Kasumi-1 (cell line): ENCODE data around the gene ERICH6B.
"Not testable (repeated sequence)": the region's sequence is repeated elsewhere in the genome, so short reads cannot be mapped to it uniquely, and the experiment has no call there.

Experiments
- DNase-seq, 2 experiments: peaks; one replicate each; lab custom pipeline; 2025; lab: John Stamatoyannopoulos, UW

Gene ERICH6B

DNA sequence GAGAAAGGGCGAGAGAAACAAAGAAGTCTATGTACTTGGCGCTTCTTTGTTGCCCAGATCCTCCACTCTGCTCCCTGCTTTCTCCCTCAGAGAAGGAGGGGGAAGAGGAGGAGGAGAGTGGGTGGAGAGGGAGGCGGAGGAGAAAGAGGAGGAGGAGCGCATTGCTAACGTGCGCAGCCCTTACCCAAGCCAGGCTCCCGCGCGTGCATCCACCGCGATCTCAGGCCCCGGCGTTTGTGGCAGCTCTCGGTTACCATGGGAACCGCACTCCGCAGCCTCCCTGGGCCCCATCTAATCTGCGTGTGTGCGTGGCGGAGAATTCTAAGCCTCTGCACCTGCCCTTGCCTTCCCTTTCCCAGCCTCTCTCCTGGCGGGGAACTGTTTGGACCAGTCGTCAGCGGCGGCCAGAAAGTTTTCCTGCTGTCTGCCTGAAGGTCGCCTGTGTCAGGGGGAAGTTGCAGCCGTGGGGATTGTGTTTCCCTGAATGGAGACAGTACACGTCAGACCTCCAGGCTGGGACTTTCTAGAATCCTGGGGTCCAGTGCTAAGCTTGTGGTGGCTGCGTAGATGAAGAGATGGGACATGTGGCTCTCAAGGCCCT lies at the start of gene ERICH6B:
TSS of gene ERICH6B (minus strand) at position 239 of the 601 bp plus-strand sequence. CDS start 18,734 bp downstream, outside the sequence.
- DNase-seq: no peak

DNA sequence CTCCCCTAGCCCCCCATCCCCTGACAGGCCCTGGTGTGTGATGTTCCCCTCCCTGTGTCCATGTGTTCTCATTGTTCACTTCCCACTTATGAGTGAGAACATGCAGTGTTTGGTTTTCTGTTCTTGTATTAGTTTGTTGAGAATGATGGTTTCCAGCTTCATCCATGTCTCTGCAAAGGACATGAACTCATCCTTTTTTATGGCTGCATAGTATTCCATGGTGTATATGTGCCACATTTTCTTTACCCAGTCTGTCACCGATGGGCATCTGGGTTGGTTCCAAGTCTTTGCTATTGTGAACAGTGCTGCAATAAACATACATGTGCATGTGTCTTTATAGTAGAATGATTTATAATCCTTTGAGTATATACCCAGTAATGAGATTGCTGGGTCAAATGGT lies 47.4 kb upstream of the ERICH6B start:
- DNase-seq: not testable (repeated sequence)

DNA sequence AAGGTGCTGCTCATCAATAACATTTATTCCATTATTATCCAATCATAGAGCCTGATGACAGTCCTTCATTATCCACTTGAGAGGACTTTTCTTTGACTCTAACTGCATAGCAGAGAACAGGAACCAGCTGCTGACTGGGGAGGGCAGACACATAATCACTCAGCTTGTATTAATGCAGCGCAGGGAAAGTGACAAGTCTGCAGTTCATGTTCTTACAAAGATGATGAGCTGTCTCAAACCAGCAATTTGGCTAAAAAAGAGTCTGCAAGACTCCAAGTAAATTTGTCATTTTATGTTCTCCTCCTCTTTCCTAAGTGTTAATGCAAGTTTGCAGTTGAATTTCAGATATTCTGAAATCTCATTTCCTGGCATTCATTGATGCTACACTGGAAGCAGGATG lies 46.6 kb upstream of the ERICH6B start:
- no peak for DNase-seq

DNA sequence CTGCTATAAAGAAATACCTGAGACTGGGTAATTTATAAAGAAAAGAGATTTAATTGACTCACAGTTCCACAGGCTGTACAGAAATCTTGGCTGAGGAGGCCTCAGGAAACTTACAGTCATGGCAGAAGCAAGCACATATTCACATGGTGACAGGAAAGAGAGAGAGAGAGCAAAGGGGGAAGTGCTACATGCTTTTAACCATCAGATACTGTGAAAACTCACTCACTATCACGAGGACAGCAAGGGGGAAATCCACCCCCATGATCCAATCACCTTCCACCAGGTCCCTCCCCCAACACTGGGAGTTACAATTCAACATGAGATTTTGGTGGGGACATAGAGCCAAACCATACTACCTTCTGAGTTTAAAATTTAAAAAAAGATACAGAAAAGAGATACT lies 44.9 kb upstream of the ERICH6B start:
- DNase-seq: peak; percentile 7 to 20

DNA sequence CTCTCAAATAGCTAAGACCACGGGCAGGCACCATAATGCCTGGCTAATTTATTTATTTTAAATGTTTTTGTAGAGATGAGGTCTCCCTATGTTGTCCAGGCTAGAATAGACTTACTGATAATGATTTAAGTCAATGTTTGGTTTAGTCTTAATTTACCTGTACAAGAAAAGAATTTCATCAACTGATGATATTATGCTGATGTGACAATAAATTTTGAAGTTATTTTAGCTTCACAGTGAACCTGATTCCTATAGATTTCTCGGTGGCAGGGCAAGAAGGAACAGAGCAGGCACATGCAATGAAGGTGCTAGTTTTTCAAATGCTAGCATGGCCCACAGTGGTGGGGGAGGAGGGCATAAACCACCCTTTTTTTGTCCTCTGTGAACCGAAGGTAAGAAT lies 44.0 kb upstream of the ERICH6B start:
- DNase-seq: no peak

DNA sequence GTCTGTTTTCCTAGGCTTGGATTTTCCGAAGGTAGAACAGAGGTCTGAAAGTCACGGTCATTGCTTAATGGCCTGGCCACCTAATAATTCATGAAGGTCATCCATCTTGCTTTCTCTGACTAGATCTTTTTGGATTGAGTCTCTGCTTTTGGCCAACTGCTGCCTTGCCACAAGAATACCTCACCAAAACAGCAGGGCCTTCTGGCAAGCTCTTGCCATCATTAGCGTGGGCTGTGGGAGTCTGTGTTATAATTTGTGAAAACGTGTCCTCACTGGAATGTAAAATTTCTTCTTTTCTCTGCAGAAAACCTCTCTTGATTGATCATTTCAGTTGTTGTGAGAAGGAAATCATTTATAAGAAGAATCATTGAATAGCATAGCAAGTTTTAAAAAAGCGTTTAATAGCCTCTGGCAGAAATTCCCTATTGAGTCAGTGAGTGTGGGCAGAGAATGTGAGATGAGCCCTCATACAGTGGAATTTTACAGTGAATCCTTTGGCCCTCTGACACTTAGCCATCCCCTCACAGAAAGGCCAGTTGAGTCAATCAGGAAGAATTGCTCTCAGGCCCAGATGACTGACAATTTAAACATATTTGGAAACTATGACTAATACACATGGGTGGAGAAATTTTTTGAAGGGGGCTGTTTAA lies 43.2 kb upstream of the ERICH6B start:
- no peak for DNase-seq

DNA sequence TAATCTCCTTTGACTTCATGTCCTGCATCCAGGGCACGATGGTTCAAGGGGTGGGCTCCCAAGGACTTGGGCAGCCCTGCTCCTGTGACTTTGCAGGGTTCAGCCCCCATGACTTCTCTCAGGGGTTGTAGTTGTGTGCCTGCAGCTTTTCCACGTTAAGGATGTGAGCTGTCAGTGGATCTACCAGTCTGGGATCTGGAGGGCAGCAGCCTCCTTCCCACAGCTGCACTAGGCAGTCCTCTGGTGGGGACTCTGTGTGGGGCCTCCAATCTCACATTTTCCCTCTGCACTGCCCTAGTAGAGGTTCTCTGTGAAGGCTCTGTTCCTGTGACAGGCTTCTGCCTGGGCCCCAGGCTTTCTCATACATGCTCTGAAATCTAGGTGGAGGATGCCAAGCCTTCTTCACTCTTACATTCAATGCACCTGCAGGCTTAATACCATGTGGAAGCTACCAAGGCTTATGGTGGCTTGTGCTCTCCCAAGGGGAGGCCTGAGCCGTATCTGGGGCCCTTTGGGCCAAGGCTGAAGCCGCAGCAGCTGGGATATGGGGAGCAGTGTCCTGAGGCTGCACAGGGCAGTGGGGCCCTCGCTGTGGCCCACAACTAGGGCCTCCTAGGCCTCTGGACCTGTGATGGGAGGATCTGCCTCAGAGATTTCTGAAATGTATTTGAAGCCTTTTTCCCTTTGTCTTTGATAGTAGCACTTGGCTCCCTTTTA lies 39.3 kb upstream of the ERICH6B start:
- no peak for DNase-seq

DNA sequence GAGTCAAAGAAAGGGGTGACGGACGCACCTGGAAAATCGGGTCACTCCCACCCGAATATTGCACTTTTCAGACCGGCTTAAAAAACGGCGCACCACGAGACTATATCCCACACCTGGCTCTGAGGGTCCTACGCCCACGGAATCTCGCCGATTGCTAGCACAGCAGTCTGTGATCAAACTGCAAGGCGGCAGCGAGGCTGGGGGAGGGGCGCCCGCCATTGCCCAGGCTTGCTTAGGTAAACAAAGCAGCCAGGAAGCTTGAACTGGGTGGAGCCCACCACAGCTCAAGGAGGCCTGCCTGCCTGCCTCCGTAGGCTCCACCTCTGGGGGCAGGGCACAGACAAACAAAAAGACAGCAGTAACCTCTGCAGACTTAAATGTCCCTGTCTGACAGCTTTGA lies 29.7 kb upstream of the ERICH6B start:
- DNase-seq: not testable (repeated sequence)

DNA sequence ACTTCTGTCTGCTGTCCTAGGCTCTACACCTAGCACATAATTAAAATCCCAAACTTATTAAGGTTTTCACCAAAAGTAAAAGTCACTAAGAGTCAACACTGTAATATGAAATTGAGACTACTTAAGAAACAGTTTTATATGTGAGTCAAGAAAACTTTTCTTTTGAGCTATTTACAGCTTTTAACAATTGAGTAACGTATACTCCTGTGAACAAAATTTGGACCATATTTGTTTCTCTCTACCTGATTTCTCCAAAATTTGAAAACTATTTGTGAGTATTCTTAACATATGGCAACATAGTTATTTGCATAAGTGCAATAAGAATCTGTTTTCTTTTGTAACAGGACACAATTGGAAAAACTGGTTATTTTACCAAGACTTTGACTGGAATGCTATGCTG lies 26.6 kb upstream of the ERICH6B start:
- DNase-seq: not testable (repeated sequence)

DNA sequence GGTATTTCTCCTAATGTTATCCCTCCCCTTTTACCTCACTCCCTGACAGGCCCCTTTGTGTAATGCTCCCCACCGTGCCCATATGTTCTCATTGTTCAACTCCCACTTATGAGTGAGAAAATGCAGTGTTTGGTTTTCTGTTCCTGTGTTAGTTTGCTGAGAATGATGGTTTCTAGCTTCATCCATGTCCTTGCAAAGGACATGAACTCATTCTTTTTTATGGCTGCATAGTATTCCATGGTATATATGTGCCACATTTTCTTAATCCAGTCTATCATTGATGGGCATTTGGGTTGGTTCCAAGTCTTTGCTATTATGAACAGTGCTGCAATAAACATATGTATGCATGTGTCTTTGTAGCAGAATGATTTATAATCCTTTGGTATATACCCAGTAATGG lies 19.8 kb upstream of the ERICH6B start:
- DNase-seq: not testable (repeated sequence)

DNA sequence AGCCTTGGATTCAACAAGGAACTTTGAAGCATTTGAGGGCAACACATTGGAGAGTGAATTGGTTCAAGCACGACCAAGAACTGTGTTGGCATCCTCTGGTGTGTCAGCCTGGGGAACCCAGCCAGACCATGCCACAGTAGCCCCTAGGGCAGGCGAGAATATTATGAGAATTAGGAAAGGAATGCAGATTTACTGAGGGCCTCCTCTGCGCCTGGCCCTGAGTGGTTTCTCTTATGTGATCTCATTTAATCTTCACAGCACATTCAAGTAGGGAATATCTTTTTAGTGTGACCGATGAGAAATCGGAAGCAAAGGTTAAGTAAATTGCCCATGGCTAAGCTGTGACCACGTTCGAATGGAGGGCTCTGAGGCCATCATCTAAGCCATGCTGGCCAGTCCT lies 15.3 kb upstream of the ERICH6B start:
- DNase-seq: no peak

DNA sequence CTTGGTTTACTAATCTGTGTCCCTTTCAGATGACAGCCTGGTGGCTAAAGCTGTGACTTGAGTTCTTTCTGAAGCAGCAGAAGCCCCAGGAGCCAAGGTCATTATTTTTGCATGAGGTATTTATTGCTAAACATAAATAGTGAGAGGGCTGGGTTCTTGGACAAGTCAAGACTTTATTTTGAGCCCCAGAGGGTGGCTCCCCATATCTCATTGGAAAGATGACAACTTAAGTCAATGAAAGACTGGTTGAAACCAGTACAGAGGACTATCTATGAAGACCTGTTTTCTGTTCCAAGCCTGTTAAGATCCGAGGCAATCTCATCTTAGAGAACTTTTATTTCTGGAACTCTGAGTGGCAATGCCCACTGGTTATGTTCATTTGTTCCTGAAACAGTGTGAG lies 14.4 kb upstream of the ERICH6B start:
- DNase-seq: no peak

DNA sequence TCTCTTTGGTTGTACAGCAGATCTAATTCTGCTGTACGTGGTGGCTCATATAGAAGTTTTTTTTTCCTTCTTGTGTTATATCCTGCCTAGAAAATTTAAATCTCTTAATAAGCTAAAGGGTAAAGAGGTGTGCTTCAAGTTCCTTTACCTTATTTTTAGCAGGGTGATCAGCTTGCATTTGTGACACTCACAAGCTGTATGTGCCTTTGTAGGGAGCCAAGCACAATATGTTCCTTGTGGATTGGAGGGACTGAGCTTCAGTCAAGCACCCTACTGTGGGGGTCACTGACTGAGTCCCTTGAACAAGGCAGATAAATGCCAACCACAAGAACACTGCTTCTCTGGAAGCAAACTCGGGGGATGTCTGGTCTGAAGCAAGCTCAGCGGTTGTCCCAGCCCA lies 12.6 kb upstream of the ERICH6B start:
- no peak for DNase-seq

DNA sequence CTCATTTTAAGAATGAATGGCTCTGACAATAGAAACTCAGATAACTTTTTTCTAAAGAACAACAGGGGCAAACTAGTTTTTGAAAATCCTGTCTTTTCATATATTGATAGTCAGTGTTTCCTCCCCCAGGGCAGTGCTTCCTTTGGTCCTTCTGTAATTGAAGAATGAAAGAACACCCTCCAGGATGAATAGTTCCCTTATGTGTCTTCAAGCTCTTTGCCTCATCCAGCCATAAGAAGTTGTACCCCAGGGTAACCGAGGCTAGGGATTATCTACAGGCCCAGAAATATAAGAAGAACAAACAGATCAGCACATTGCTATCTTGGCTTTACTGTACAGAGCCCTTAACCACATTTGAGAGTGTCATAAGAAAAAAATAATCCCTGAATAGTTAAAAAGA lies 12.1 kb upstream of the ERICH6B start:
- DNase-seq: no peak

DNA sequence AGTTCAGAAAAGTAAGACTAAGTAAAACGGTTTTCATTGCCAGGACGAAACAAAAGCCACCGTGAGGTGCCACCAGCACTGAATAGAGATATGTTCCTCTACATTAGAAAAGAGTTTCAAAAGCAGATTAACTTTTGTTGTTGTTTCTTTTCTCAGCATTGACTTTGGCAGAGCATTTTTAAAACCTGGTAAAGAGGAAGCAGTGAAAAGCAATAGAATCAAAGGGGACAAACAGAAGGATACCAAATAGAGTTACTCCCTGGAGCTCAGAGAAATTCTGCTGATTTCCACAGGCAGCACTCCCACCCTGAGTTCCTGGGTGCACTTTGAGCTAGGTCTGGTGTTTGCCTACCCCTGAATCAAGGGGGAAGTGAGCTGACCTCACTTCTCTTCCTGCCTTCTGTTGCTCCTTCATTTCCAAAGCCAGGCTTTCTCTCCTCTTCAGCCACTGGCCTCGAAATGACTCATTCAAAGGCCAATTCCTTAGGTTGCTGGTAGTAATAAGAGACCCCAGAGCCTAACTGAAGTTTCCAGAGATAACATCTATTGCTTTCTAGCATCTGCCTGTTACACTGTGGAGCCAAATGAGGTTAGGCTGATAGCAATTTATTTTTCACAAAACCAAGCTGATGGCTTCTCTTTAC lies 11.3 kb upstream of the ERICH6B start:
- peak; percentile 55 to 68 for DNase-seq

DNA sequence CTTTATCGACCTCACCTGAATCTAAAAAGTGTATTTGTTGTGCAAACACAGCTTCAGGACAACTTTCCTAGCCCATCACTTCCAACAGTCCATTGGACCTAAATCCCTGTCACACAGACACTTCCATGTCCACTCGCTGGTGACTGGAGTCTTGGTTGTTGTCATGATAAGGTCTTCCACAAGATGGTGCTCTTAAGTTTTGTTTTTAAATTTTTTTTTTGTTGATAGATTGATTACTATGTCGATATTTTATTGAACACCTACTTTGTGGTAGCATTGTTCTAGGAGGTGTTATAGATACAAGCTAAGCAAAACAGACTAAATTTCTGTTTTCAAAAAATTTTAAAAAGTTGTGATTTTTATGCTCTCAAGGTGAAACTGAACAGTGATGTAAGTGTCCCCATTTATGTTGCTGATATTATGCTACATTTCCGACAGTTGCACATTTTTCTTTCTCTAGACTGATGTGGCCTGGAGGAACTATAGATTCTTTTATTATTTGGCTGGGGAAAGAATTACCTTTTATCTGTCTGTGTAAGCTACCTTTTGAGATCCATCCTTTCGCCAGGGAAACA lies 8.1 kb upstream of the ERICH6B start:
- peak; percentile 22 to 36 for DNase-seq

DNA sequence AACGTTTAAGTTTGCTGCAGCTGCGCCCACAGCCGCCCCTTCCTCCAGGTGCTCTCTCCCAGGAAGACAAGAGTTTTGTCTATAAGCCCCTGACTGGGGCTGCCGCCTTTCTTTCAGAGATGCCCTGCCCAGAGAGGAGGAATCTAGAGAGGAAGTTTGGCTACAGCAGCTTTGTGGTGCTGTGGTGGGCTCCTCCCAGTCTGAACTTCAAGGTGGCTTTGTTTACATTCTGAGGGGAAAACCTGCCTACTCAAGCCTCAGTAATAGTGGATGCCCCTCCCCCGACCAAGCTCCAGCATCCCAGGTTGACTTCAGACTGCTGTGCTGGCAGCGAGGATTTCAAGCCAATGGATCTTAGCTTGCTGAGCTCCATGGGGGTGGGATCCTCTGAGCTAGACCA lies 6.4 kb upstream of the ERICH6B start:
- no peak for DNase-seq

DNA sequence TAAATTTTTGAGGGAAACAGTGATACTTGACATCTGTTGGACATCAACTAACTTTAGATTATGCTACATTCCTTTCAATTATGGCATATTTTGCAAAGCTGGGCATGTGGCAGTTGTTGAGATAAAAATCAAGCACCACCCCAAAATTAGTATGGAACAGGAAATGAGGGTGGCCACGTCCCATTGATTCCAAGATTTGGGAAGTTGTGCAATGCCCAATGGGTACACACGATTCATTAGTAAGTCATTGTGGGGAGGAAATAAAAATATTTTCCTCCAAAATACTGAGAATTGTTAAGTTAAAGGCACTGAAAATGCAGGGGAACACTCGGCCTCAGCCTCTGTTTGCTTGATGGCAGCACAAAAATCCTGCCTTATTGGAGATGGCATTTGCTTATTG lies 7.6 kb downstream of the ERICH6B start:
- no peak for DNase-seq

DNA sequence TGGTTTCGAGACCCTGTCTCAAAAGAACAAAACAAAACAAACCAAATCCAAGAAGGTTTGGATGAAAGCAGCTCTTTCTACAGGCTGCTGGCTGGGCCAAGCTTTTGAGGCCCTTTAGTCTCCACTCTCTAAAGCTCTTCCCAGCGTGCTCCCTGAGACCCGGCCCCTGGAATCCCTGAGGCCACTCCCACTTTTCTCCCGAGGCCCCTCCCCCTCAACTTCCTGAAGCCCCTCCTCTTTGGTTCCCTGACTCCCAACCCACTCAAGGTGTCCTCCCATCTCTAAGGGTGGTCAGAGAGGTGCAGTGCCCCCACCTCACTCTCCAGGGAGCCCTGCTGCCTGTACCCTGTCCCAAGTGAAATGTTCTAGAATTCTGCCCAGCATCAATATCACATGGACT lies 10.6 kb downstream of the ERICH6B start:
- DNase-seq: no peak

DNA sequence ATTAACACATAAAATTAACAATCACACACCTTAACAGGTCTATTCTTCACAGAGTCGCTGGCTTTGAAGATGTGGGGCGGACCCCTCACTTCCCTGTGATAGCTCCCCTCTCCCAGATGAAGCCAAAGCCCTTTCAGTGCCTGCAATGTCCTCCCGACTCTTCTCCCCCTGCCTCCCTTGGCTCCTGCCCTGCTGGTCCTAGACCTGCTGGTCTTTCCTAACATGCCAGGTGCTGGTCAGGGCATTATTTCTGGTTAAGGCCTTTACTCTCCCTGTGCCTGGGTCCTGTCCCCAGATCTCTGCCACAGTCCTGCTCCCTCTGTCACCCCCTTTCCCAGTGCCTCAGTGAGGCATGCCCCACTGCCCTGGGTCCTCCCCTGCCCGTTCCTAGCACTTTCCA lies 12.2 kb downstream of the ERICH6B start:
- no peak for DNase-seq

DNA sequence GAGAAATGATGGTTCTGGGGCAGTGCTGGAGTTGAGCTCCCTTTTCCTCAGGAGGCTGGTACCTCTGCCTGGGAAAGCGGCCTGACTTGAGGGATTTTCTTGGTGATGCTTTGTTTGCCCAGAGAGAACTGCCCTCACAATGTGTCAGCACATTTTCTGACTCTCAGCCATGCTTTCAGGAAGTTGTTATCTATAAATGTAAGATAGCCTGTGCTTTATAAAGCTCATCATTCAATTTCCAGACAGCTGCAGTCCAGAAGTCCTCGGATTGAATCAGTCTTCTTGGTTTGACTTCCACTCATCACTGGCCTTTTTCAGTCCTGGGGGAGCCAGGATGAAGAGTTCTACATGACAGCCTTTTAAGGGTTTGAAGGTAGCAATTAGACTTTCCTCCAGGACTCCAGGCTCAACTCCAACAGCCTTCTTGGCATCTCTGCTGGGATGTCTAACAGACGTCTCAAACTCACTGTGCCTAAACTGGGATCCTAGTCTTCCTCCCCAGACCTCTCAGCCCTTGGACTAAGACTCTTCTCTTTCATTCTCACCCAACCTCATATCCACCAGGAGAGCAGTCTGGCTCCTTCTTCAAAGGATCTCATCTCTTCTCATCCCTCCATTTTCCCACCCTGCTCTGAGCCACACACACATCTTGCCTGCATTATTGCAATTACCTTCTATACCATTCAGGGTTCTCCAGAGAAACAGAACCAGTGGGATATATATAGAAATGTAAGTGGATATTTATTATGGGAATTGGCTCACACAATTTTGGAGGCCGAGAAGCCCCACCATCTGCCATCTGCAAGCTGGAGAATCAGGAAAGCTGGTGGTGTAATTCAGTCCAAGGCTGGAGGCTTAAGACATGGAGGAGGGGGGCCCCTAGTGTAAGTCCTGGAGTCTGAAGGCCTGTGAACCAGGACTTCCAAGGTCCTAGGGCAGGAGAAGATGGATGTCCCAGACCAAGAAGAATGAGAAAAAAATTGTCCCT lies 13.1 kb downstream of the ERICH6B start:
- no peak for DNase-seq
